Muscle of leg (tissue), 11 donors: Measurements from ENCODE around the gene PAPSS1. TPM values are rescaled to one million over a fixed set of nuclear protein-coding genes. Genes with fewer than 3 reads are reported as not detected.

Experiments used
- DNase-seq: peaks from one replicate; pipeline ENCODE4 v3.0.0; 2013
- H3K27ac ChIP-seq: one replicate; pipeline ENCODE4 v1.5.1; 2013; ENCODE audit warnings: mild to moderate bottlenecking, low read length, control low read depth
- H3K27me3 ChIP-seq: one replicate; pipeline ENCODE4 v1.6.1; 2013; ENCODE audit warnings: low read length; ENCODE audit not compliant: control insufficient read depth, insufficient read depth
- H3K36me3 ChIP-seq: one replicate; pipeline ENCODE4 v1.6.1; 2013; ENCODE audit warnings: low read length; ENCODE audit not compliant: control insufficient read depth, insufficient read depth
- H3K4me1 ChIP-seq: one replicate; pipeline ENCODE4 v1.6.1; 2013; ENCODE audit warnings: low read length; ENCODE audit not compliant: control insufficient read depth, insufficient read depth
- H3K4me3 ChIP-seq: one replicate; pipeline ENCODE4 v1.5.1; 2013; ENCODE audit warnings: low read length, control low read depth
- H3K9me3 ChIP-seq: replicated peaks from 2 replicates; pipeline ENCODE4 v1.6.1; 2013; ENCODE audit warnings: low read depth, low read length; ENCODE audit not compliant: control insufficient read depth
- WGBS: methylation state at CpG from one replicate; pipeline ENCODE4 v1.1.5; 2013; ENCODE audit warnings: missing lambda C conversion rate; ENCODE audit not compliant: insufficient coverage; 5-methylcytosine and 5-hydroxymethylcytosine counted together
- polyA plus RNA-seq, 8 donors: library from polyadenylated mRNA; unstranded; fragments of 120-200 nt; gene quantifications; one replicate each; pipeline versions ENCODE4 v1.2.1 to v1.2.3, GENCODE V29; 2013; ENCODE audit warnings: inconsistent platforms in 1 of 8, low replicate concordance in 1 of 8; ENCODE audit not compliant: insufficient read length in 8 of 8, insufficient read depth in 1 of 8
- total RNA-seq: library from RNA; stranded (reverse); fragments of 120-200 nt; gene quantifications from one replicate; pipeline ENCODE4 v1.2.4, GENCODE V29; 2013

PAPSS1 gene
- total and polyA plus RNA-seq, 9 donors: 41.7 to 63.0 (median 52.2) TPM

DNA sequence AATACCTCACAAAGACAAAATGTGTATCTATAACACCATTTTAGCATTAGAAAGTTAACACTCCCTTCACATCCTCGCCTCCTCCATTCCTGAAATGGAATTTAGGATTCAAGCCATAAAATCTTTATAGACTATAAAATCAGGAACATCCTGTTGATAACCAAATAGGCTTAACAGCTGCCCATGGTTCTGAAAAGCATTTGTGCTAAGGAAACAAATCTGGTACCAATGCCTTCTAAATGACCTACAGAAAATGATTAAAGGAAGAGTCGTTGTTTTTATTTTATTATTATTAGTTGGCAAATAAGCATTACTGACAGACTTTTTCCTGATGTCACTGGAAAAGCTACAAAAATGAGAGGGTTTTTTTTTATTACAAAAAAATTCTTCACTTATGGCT lies 79.8 kb downstream of the PAPSS1 start:
- WGBS: no CpG with 5 or more reads among the region's 2 CpGs
- peaks cover 14% of the 10 kb centered on the region for H3K36me3 ChIP-seq
- no peaks in the 10 kb centered on the region for H3K9me3 ChIP-seq
- no peak overlapping the region for H3K27ac ChIP-seq
- H3K27me3 ChIP-seq: no peaks in the 10 kb centered on the region
- H3K4me3 ChIP-seq: no peak overlapping the region
- DNase-seq: peak; percentile 14
- H3K4me1 ChIP-seq: peaks cover 5% of the 10 kb centered on the region

DNA sequence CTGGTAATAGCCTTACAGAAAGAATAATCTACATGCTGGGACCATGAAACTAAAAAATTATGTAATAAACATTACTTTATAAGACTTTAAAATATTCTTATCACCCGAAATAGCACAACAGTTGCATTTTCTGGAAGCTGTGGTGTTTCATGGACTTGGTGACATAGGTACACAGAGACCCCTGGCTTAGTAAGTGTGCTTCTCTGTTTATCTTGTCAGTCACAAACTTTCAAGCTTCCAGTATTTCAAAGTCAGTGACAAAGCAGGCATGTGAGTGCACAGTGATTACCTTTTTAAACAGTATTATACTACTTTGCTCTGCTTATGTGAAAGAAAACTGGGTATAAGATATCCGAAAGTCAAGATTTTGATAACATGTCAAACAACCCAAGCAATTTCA lies 84.3 kb downstream of the PAPSS1 start:
- no peak for DNase-seq
- no peaks in the 10 kb centered on the region for H3K9me3 ChIP-seq
- H3K4me1 ChIP-seq: peaks cover 1% of the 10 kb centered on the region
- WGBS: no CpG with 5 or more reads among the region's 2 CpGs
- H3K27me3 ChIP-seq: no peaks in the 10 kb centered on the region
- H3K4me3 ChIP-seq: no peak overlapping the region
- H3K36me3 ChIP-seq: no peaks in the 10 kb centered on the region
- H3K27ac ChIP-seq: no peak overlapping the region

DNA sequence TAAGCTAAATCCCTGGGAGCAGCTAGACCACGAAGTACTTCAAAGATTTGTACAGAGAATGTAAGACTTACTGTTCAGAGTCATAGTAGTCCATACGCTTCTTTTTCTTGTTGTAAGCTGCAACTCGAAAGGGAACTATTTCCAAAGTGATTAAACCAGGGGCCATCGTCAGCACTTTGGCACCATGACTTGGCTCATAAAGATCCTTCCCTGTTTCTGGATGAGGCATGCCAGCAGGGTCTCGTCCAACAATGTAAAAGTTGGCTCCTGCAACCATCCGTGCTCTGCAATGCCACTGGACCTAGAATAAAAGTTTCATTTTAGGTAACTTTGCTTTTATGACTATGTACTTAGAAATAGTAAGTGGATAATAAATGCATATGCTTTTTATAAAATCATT lies 88.5 kb downstream of the PAPSS1 start:
- H3K27ac ChIP-seq: peak overlapping the region; percentile 11
- H3K36me3 ChIP-seq: no peaks in the 10 kb centered on the region
- no peaks in the 10 kb centered on the region for H3K27me3 ChIP-seq
- no peaks in the 10 kb centered on the region for H3K4me1 ChIP-seq
- WGBS: 54% methylated on average over 4 of the region's 6 CpGs
- H3K9me3 ChIP-seq: no peaks in the 10 kb centered on the region
- DNase-seq: peak; percentile 83
- no peak overlapping the region for H3K4me3 ChIP-seq

DNA sequence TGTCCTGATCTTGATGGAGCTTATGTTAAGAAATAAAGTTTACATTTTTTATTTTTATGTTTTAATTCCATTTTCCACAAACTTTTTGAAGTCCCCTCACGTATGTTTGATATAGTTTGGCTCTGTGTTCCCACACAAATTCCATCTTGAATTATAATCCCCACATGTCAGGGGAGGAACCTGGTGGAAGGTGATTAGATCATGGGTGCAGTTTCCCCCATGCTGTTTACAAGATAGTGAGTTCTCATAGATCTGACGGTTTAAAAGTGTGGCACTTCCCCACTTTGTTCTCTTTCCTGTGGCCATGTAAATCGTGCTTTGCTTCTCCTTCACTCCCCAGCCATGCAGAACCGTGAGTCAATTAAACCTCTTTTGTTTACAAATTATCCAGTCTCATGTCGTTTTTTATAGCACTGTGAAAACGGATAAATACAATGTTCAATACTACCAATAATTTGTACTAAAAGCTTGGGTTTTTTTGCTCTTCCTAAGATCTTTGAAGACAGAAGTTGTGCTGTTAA lies 89.8 kb downstream of the PAPSS1 start:
- Histone ChIP-seq H3K4me1 (no peaks in the 10 kb centered on the region), H3K27me3 (no peaks in the 10 kb centered on the region), H3K9me3 (no peaks in the 10 kb centered on the region), H3K36me3 (no peaks in the 10 kb centered on the region), H3K4me3 (no peak overlapping the region), H3K27ac (no peak overlapping the region)
- WGBS: 76% methylated on average over 3 of the region's 6 CpGs
- DNase-seq: no peak

GRCh38 chr4:107629318-107629717 lies 90.7 kb downstream of the PAPSS1 start:
- no peaks in the 10 kb centered on the region for H3K4me1 ChIP-seq
- H3K36me3 ChIP-seq: no peaks in the 10 kb centered on the region
- H3K4me3 ChIP-seq: no peak overlapping the region
- no peaks in the 10 kb centered on the region for H3K9me3 ChIP-seq
- peak; percentile 33 for DNase-seq
- H3K27ac ChIP-seq: no peak overlapping the region
- no peaks in the 10 kb centered on the region for H3K27me3 ChIP-seq
- WGBS: 67% methylated on average over 2 of the region's 3 CpGs

GRCh38 chr4:107625391-107625902 lies 94.6 kb downstream of the PAPSS1 start:
- no peak for DNase-seq
- H3K27me3 ChIP-seq: no peaks in the 10 kb centered on the region

GRCh38 chr4:107624024-107624423 lies 96.0 kb downstream of the PAPSS1 start:
- Histone ChIP-seq H3K36me3 (no peaks in the 10 kb centered on the region), H3K4me1 (peaks cover 2% of the 10 kb centered on the region), H3K9me3 (peaks cover 10% of the 10 kb centered on the region), H3K27ac (no peak overlapping the region), H3K4me3 (no peak overlapping the region), H3K27me3 (no peaks in the 10 kb centered on the region)
- no peak for DNase-seq
- no CpG with 5 or more reads among the region's 2 CpGs for WGBS

More at GRCh38 chr4:107625391-107625902, 94.6 kb downstream of the PAPSS1 start:
- WGBS: no CpG with 5 or more reads among the region's 4 CpGs
- no peak overlapping the region for H3K4me3 ChIP-seq
- no peaks in the 10 kb centered on the region for H3K36me3 ChIP-seq
- H3K4me1 ChIP-seq: no peaks in the 10 kb centered on the region
- no peak overlapping the region for H3K27ac ChIP-seq
- peaks cover 10% of the 10 kb centered on the region for H3K9me3 ChIP-seq

GRCh38 chr4:107622006-107622405 lies 98.0 kb downstream of the PAPSS1 start:
- Histone ChIP-seq H3K36me3 (no peaks in the 10 kb centered on the region), H3K4me1 (peaks cover 6% of the 10 kb centered on the region), H3K27me3 (no peaks in the 10 kb centered on the region), H3K4me3 (no peak overlapping the region), H3K27ac (no peak overlapping the region), H3K9me3 (peaks cover 10% of the 10 kb centered on the region)
- WGBS: 92% methylated on average over 2 of the region's 2 CpGs
- no peak for DNase-seq

- no peaks in the 10 kb centered on the region for H3K27me3 ChIP-seq
- H3K9me3 ChIP-seq: peaks cover 10% of the 10 kb centered on the region
- peaks cover 6% of the 10 kb centered on the region for H3K4me1 ChIP-seq
- no peak for DNase-seq
- peak overlapping the region; percentile 29 for H3K27ac ChIP-seq
- H3K36me3 ChIP-seq: peaks cover 3% of the 10 kb centered on the region
- H3K4me3 ChIP-seq: no peak overlapping the region
- WGBS: no CpG with 5 or more reads among the region's 2 CpGs
These were observed 100.3 kb downstream of the PAPSS1 start for GRCh38 chr4:107619731-107620130.

GRCh38 chr4:107619066-107619465 lies 101.0 kb downstream of the PAPSS1 start:
- no peaks in the 10 kb centered on the region for H3K27me3 ChIP-seq
- H3K36me3 ChIP-seq: peaks cover 3% of the 10 kb centered on the region
- H3K9me3 ChIP-seq: peaks cover 10% of the 10 kb centered on the region
- peaks cover 6% of the 10 kb centered on the region for H3K4me1 ChIP-seq
- peak overlapping the region; percentile 37 for H3K27ac ChIP-seq
- no peak overlapping the region for H3K4me3 ChIP-seq
- DNase-seq: peak; percentile 80
- 0% methylated on average over 1 of the region's 2 CpGs for WGBS

- H3K36me3 ChIP-seq: peaks cover 3% of the 10 kb centered on the region
- peaks cover 6% of the 10 kb centered on the region for H3K4me1 ChIP-seq
- H3K9me3 ChIP-seq: peaks cover 10% of the 10 kb centered on the region
- H3K27me3 ChIP-seq: no peaks in the 10 kb centered on the region
- H3K27ac ChIP-seq: peak overlapping the region; percentile 37
- DNase-seq: peak; percentile 13
- H3K4me3 ChIP-seq: no peak overlapping the region
These were observed 101.4 kb downstream of the PAPSS1 start for GRCh38 chr4:107618656-107619055.
